Metanephros (tissue), 2 donors: ENCODE measurements around the gene SIGLEC14. TPM values are rescaled to one million over a fixed set of nuclear protein-coding genes. Genes with fewer than 3 reads are reported as not detected.

ENCODE experiments used
- small RNA-seq: library from RNA; depleted of rRNA; stranded (forward); fragments of <200 nt; gene quantifications from one replicate; pipeline ENCODE3, GENCODE V24; 2014; ENCODE audit warnings: low replicate concordance
- total RNA-seq: library from RNA; depleted of rRNA; stranded (reverse); fragments of >200 nt; gene quantifications from one replicate; pipeline ENCODE4 v1.2.3, GENCODE V29; 2014

SIGLEC14 gene
- total RNA-seq = 1.6 TPM

GRCh38 chr19:51646730-51647129 is at the start of gene SIGLEC14:
Gene SIGLEC14, minus strand, starts transcription at chr19:51646825. Its CDS starts 66 bp downstream, at chr19:51646759.

GRCh38 chr19:51693260-51693659 is 46.6 kb upstream of the SIGLEC14 start, which contains the start of gene SPACA6:
Gene SPACA6, plus strand, starts transcription at chr19:51693330. Its CDS starts 197 bp downstream, at chr19:51693527.

GRCh38 chr19:51630315-51630714 is 16.3 kb downstream of the SIGLEC14 start, which contains the start of gene SIGLEC5:
Gene SIGLEC5, minus strand, starts transcription at chr19:51630401. Its CDS starts 66 bp downstream, at chr19:51630335.

Small RNAs within 50 kb of the gene (small RNA-seq; reads per million reads assigned to genes)
- gene AC018755.2 = not detected
- not detected for gene MIR125A
- gene MIR99B = 2.4 reads per million, percentile 90 among the genes with 10 or more reads in this experiment
- not detected for gene MIRLET7E

Other genes starting within 250 kb of the SIGLEC14 start
- 2.4 TPM for gene SIGLEC10, start 229.2 kb downstream of the SIGLEC14 start, total RNA-seq
- gene SIGLEC8, start 188.4 kb downstream of the SIGLEC14 start, total RNA-seq = 0.06 TPM
- not detected for gene CEACAM18, start 168.3 kb downstream of the SIGLEC14 start, total RNA-seq
- 0.12 TPM for gene SIGLEC12, start 145.0 kb downstream of the SIGLEC14 start, total RNA-seq
- 0.18 TPM for gene SIGLEC6, start 115.2 kb downstream of the SIGLEC14 start, total RNA-seq
- 9.9 TPM for gene ZNF175, start 75.5 kb downstream of the SIGLEC14 start, total RNA-seq
- 0.88 TPM for gene SIGLEC5, start 16.4 kb downstream of the SIGLEC14 start, total RNA-seq
- 15.0 TPM for gene SPACA6, start 46.5 kb upstream of the SIGLEC14 start, total RNA-seq
- 0.12 TPM for gene HAS1, start 77.2 kb upstream of the SIGLEC14 start, total RNA-seq
- 13.1 TPM for gene FPR1, start 105.1 kb upstream of the SIGLEC14 start, total RNA-seq
- gene FPR2, start 114.4 kb upstream of the SIGLEC14 start, total RNA-seq = 2.7 TPM
- gene FPR3, start 148.3 kb upstream of the SIGLEC14 start, total RNA-seq = 0.58 TPM
- gene ZNF577, start 241.1 kb upstream of the SIGLEC14 start, total RNA-seq = 21.1 TPM